Esophagus muscularis mucosa (tissue), 4 donors: ENCODE measurements around the gene FLT4.

Experiments
- CTCF ChIP-seq, 3 experiments: fragments of 200-600 bp in 2 of 3; fragments of 450-650 bp in 1 of 3; sonication (generic) in 2 of 3; IDR thresholded peaks; one replicate each; pipeline ENCODE4 v1.5.1; 2017 to 2019; ENCODE audit warnings: antibody characterized with exemption in 3 of 3, mild to moderate bottlenecking in 2 of 3, moderate library complexity in 1 of 3
- EP300 ChIP-seq: sonication (generic); formaldehyde crosslinking; IDR thresholded peaks from one replicate; pipeline ENCODE4 v1.6.1; 2017; ENCODE audit warnings: antibody characterized with exemption
- POLR2A ChIP-seq: fragments of 450-650 bp; IDR thresholded peaks from one replicate; pipeline ENCODE4 v1.6.1; 2017; ENCODE audit warnings: antibody characterized with exemption, moderate library complexity, mild to moderate bottlenecking, low read depth
- POLR2AphosphoS5 ChIP-seq, 2 donors: sonication (generic); formaldehyde crosslinking; IDR thresholded peaks; one replicate each; pipeline ENCODE4 v1.6.1; 2017; ENCODE audit warnings: antibody characterized with exemption in 2 of 2

GRCh38 chr5:180628211-180628610 is 21.2 kb downstream of the FLT4 start:
- no peak for TF ChIP-seq CTCF (IDR thresholded peaks at IDR 0.05)
- TF ChIP-seq POLR2A: no peak
- no peak for TF ChIP-seq POLR2AphosphoS5 (IDR thresholded peaks at IDR 0.05)
- no peak for TF ChIP-seq EP300
